ENCODE results near the gene CCNI2.
A peak's percentile ranks its signal among the peaks of the same experiment; 100 is the strongest.

The CCNI2 gene, protein sequence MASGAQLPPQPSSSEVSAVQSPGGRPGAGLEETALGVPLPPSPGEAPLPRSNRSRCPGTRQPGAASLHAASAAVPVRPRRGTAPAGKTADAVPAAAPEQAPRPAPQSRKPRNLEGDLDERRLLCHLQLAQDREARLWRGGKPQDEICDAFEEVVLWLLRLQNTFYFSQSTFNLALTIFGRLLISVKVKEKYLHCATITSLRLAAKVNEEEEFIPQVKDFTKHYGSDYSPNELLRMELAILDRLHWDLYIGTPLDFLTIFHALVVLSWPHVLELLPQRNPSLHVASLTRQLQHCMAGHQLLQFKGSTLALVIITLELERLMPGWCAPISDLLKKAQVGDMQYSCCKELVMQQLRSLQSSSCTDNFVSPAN

DNA sequence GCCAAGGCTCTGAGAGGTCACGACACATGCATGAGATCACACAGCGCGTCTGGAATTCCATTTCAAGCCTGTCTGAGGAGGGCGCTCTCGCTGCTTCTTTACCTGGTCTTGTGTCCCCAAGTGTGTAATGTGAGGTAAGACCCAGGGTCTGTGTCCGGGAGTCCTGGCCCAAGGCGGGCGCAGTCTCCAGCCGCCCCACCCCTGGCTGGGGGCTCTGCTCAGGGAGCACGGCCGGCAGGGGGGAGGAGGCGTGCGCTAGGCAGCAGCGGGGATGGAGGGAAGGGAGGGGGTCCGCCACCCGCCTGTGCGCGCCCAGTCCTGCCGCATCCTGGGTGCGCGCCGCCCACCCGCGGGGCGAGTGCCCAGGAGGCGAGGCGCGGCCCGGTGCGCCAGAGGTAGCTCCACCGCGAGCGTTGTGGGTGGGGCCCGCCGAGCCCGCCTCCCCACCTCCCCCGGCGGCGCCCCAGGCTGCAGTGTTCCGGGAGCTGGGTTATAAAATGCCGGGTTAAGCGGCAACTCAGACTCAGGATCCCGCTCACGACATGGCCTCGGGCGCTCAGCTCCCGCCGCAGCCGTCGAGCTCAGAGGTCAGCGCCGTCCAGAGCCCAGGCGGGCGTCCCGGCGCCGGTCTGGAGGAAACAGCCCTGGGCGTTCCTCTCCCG is at the start of gene CCNI2:
TSS of gene CCNI2 (plus strand) at position 473 of the 662 bp plus-strand sequence. CDS start at position 543, 70 bp downstream.
- no peak for FAIRE-seq

DNA sequence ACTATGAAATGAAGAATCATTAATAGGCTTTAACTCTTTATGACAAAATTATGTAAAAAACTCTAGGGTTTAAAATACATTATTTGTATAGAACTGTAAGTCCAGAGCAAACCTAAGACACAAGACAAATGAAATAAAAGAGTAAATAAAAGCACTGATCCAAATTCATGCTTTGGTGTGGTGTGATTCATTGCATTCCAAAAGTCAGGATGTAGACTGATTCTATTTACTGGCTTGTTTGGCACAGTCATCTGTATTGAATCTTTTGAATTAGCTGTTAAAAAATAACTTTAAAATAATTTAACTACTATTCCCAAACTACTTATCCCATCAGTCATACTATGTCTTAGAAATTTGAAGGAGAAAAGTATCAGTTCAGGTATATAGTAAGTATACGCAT is 42.4 kb upstream of the CCNI2 start:
- peak; percentile 69 for FAIRE-seq

More for the DNA sequence above, at the start of gene CCNI2:
- DNase-seq (ENCODE audit: low spot score): no peak

DNA sequence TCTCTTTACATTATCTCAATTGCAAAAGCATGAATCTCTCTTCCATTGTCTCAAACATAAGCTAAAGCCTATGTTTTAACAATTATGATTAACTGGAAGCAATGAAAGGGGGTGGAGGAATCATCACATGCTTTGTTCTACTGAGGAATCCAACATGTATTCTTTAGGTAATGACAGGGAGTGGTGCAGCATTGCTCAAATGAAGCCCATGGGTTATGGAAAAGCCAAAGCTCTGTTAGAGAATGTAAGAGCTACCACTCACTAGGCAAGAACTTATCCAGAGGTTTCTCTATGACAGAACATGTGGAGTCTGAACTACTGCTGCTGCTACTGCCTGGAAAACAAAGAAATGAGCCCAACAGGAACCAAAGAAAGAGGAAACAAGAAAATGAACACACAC is 38.6 kb upstream of the CCNI2 start:
- DNase-seq (ENCODE audit: low spot score) (no peak), FAIRE-seq (no peak)

More for the DNA sequence above, 42.4 kb upstream of the CCNI2 start:
- DNase-seq (ENCODE audit: low spot score): no peak

DNA sequence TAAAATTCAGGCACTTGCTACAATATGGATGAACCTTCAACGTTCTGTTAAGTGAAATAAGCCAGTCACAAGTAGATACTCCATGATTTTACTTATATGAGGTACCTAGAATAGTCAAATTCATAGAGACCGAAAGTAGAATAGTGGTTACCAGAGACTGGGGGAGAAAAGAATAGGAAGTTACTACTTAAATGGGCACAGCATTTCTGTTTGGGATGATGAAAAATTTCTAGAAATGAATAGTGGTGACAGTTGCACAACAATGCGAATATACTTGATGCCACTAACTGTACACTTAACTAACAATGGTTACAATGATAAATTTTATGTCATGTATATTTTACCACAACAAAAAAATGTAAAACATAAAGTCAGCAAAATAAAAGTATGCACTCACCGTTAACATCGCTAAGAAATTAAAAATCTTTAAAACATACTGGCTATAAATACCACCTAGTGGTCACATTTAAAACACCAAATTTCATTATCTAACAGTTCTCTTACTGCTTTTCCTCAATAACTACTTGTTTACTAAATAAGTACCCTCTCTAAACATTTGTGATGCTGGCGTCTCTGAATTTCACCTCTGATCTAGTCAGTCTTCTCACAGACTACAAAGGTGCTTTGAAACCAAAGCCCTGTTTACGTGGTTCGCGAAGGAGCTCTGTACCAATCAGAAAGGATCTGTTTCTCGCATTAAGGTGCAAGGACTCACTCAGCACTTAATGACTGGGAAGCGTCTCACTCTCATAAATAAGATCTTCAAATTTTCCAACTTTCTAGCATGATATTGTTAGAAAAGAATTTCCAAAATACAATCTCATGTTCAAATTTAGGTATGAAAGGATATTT is 32.5 kb upstream of the CCNI2 start:
- FAIRE-seq (peak; percentile 50), DNase-seq (ENCODE audit: low spot score) (peak; percentile 20)

DNA sequence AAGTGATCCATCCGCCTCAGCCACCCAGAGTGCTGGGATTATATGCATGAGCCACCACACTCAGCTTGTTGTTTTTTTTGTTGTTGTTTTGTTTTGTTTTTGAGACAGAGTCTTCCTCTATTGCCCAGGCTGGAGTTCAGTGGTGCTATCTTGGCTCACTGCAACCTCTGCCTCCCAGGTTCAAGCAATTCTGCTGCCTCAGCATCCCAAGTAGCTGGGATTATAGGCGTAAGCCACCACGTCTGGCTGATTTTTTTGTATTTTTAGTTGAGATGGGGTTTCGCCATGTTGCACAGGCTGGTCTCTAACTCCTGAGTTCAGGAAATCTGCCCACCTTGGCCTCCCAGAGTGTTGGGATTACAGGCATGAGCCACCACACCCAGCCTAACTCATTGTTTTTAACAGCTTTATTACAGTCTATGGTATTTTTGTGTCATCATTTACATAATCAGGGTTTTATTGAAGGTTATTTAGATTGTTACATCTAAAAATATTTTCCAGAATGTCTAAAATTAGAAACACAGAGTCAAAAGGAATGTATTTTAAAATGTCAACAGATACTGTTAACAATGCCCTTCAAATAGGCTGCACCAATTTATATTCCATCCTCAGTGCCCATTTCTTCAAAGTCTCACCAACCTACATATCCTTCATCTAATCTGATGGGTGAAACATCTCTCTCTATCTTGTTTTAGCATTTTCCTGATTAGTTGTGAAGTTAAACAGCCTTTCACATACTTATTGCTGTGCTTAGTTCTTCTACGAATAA is 28.5 kb upstream of the CCNI2 start:
- no peak for FAIRE-seq
- no peak for DNase-seq (ENCODE audit: low spot score)

DNA sequence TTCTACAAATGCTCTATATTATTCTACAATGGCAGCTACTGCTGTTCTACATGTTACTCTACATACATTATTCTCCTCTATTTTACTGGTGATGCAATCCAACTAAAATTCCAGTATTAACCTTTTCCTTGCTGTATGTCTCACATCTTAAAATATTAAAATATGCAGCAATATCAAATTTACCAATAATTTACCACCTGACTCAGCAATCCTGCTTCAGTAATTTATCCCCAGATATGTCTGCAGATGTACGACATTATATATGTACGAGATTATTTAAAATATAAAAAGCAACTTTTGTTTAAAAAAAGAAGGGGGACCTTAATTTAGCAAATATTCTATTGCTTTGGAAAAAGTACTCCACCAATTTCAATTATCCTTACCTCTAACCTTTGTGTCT is 21.5 kb upstream of the CCNI2 start:
- DNase-seq (ENCODE audit: low spot score) (no peak), FAIRE-seq (no peak)

DNA sequence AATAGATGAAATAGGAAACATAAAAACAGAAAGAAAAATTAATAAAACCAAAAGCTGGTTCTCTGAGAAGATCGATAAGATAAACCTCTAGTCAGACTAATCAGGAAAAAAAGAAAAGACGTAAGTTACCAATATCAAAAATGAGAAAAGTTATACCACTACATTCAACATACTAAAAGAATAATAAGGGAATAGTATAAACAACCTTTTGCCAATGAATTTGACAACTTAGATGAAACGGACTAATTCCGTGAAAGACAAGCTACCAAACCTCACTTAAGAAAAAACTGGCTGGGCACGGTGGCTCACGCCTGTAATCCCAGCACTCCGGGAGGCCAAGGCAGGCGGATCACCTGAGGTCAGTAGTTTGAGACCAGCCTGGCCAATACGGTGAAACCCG is 17.3 kb upstream of the CCNI2 start:
- DNase-seq (ENCODE audit: low spot score) (no peak), FAIRE-seq (no peak)

DNA sequence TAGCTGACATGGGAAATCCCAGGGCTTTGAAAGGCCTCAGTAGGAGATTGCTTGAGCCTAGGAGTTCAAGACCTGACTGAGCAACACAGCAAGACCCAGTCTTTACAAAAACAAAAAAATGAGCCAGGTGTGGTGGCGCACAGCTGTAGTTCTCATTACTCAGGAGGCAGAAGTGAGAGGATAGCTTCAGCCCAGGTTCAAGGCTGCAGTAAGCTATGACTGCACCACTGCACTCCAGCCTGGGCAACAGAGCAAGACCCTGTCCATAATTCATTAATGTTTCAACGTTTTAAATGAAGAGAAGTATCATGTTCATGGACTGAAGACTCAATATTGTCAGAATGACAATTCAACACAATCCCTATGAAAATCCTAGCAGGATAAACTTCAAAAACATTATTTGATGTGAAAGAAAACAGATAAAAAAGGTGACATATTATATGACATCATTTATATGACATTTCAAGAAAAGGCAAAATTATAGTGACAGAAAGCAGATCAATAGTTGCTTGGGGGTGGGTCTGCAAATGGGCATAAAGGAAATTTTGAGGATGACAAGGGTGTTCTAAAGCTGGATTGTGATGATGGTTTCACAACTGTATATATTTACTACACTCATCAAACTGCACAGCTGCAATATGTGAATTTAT is 13.6 kb upstream of the CCNI2 start:
- no peak for FAIRE-seq
- DNase-seq (ENCODE audit: low spot score): no peak

DNA sequence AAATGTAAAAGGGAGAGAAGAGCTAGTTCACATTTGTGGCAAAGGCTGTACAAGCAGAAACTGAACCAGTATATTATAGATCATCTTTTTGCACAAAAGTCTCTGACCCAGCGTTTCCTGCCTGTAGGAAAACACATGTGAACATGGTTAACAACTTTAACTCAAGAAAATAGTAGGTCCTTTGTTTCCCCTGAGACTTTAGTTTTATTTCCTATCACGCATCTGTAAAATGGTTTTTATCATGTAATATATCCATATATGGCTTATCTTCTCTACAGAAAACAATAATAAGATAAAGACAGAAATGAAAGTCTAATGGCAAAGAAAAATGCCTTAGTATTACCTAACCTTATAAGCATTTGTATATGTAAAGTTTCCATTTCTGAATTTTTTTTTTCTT is 12.5 kb upstream of the CCNI2 start:
- DNase-seq (ENCODE audit: low spot score) (no peak), FAIRE-seq (no peak)

DNA sequence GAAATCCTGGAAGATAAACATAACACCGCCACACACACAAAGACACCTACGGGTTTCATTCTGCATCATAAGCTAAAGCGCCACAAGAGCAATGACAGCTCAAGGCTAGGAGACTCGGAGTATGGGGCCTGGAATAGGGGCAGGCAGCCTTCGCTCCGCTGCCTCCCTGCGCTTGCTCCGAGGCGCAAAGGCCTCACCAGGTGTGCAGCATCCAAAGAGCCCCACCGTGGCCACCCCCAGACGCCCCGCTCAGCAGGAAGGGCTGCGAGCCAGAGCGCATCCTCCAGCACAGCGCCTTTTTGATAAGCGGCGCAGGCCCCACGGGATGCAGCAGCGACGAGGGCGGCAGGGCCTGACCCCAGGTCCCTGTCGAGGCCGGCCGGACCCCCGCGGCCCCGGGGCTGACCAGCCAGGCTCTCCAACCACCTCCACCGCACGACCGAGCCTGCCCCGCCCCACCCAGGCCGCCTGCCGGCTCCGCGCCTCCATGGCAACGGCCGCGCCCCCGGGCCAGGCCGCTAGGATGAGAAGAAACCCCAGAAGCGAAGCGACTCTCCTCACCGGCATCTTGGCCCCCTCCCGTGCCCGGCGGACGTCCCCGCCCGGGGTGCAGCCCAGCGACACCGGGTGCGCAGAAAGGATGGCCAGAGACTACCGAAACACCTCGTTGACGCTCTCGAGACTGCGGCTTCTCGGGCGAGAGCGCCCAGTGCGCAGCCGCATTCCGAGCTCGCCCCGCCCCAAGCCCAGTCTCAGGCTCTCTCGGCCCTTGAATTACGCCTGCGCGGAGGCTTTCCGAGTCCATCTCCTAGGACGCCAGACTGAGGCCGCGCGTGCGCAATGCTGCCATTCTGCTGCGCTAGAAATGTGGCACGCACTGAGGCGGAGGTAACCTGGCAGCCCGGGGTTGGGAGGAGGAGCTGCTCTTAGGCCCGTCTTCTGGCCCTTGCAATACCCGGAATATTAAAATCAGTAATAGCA is 10.1 kb upstream of the CCNI2 start, which contains the start of gene KIF3A:
TSS of gene KIF3A (minus strand) at position 694 of the 981 bp plus-strand sequence. CDS start at position 567, 127 bp downstream.
- peak; percentile 93 for DNase-seq (ENCODE audit: low spot score)
- FAIRE-seq: peak; percentile 77

DNA sequence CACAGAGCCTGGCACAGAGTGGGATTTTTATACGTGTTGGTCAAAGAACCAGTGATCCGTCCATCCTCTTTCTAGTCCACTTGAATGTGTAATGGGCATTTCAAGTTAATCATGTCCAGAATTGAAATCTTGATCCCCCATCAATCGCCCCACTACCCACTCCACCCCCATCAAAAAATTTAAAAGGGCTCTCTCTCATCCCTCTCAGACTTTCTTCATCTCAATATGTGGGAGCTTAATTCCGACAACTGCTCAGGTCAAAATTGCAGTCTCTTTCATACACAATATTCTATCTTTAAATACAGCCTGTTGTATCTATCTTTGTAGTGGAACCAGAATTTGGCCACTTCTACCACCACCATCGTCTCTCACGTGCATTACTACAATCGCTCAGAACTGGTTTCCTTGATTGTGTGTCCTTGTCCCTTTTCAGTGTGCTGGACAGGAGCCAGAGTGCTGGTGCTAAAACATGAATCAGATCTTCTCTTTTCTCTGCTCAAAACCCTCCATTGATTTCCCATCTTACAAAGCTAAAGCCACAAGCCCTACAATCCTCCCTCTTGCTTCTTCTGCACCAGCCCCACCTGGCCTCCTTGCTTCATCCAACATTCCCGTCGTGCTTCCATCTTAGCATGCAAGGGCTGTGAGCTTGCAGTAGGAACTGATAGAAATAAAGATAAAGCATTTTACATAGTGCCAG is 9.1 kb upstream of the CCNI2 start:
- no peak for DNase-seq (ENCODE audit: low spot score)
- no peak for FAIRE-seq

DNA sequence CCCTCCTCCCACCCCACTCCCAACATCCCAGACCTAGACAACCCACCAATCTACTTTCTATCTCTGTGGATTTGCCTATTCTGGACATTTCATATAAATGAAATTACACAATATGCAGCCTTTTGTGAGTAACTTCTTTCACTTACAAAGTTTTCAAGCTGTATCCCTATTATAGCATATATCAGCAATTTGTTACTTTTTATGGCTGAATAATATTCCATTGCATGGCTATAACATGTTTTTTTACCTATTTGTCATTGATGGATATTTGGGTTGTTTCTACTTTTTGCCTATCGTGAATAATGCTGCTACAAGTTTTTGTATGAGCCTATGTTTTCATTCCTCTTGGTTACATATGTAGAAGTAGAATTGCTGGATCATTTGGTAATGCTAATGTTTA is 8.0 kb upstream of the CCNI2 start:
- DNase-seq (ENCODE audit: low spot score) (no peak), FAIRE-seq (no peak)

DNA sequence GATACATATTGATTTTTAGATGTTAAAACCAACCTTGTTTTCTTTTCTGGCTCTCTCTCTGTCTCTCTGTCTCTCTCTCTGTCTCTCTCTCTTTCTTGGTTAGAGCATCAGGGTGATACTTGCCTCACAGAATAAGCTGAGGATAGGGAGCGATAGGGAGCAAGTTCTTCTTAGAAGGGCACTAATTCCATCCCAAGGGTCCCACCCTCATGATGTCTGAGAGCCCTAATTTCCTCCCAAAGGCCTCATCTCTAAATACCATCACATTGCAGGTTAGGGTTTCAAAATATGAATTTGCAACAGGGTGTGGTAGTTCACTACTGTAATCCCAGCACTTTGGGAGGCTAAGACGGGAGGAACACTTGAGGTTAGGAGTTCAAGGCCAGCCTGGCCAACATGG is 5.1 kb upstream of the CCNI2 start:
- FAIRE-seq (no peak), DNase-seq (ENCODE audit: low spot score) (no peak)

DNA sequence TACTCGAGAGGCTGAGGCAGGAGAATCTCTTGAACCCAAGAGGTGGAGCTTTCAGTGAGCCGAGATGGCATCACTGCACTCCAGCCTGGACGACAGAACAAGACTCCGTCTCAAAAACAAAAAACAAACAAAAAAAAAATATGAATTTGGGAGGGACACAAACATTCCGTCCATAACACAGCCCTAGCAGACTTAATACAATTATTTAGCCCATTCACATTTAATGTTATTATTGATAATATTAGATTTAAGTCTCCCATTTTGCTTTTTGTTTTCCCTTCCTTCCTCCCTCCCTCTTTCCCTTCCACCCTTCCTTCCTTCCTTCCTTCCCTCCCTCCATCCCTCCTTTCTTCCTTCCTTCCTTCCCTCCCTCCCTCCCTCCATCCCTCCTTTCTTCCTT is 4.6 kb upstream of the CCNI2 start:
- no peak for FAIRE-seq

DNA sequence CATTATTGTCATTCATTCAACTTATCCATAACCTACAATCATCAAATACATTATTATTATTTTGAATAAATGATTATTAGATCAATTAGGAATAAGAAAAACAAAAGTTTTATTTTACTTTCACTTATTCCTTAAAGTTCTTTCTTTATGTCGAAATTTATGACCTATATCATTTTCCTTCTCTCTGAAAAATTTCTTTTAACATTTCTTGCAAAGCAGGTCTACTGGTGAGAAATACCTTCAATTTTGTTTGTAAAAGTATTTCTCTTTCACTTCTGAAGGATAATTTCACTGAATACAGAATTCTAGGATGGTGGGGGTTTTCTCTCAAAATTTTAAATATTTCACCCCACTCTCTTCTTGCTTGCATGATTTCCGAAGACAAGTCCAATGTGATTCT is 2.6 kb upstream of the CCNI2 start:
- DNase-seq (ENCODE audit: low spot score) (no peak), FAIRE-seq (no peak)

More for the DNA sequence above, 4.6 kb upstream of the CCNI2 start:
- DNase-seq (ENCODE audit: low spot score): no peak

DNA sequence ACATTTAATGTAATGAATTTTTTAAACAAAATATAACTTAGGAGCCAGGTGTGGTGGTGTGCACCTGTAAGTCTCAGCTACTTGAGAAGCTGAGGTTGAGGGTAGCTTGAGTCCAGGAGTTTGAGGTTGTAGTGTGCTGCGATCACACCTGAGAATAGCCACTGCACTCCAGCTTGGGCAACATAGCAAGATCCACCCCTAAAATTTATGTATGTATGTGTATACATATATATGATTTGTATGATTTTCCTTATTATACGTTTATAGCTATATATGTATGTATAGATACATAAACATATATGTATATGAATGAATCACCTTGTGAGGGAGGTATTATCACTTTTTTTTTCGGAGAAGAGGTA is 653 bp upstream of the CCNI2 start:
- DNase-seq (ENCODE audit: low spot score) (no peak), FAIRE-seq (no peak)

DNA sequence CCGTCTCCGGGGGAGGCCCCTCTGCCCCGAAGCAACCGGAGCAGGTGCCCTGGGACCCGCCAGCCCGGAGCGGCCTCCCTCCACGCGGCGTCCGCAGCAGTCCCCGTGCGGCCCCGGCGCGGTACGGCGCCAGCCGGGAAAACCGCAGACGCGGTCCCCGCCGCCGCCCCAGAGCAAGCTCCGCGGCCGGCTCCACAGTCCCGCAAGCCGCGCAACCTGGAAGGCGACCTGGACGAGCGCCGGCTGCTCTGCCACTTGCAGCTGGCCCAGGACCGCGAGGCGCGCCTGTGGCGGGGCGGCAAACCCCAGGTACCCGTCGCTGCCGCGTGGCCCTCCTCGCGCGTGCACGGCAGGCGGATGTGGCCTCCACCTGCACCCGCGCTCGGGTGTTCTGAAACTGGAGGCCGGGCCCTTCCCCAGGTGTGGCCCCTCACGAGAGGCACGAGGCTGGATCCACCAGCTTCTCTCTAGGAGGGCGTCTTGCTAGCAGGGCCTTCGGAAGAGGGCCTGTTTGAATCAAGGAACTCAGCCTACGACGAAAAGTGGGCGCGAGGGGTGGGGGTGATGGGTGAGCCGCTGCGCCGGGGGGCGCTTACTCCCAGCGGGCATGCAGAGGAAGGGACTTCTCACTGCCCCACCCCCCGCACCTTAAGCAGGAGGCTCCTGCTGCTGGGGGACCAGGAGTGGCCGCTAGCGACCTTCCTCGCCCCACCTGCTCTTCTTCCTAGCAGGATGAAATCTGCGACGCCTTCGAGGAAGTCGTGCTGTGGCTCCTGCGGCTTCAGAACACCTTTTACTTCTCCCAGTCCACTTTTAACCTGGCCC is 602 bp downstream of the CCNI2 start:
- no peak for DNase-seq (ENCODE audit: low spot score)
- no peak for FAIRE-seq

DNA sequence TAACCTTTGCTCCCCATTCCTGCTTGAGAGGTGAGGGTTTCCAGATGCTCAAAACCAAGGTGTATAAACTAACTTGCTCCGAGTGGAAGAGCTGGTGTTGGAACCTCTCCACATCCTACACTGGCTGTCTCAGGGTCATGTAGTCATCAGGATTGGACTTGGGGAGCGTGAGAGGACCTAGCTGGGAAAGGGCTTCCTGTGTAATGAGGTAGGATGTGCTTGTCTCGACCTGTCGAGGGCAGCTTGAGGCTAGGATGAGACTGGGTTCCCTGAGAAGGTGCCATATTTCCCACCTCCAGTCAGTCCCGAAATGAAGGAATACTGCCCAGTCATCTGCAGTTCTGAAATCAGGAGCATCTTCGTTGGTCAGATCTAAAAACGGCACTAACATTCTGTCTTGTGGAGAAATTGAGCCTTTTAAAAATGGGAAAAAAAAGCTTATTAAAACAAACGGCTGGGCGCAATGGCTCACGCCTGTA is 1.3 kb downstream of the CCNI2 start:
- FAIRE-seq: no peak
- DNase-seq (ENCODE audit: low spot score): no peak
